ENCODE data around the gene SEMA3B. TPM values are rescaled to one million over a fixed set of nuclear protein-coding genes. Genes with fewer than 3 reads are reported as not detected.

Gene SEMA3B
- total RNA-seq, 1 experiment from 2014 or later: 7.3 TPM

DNA sequence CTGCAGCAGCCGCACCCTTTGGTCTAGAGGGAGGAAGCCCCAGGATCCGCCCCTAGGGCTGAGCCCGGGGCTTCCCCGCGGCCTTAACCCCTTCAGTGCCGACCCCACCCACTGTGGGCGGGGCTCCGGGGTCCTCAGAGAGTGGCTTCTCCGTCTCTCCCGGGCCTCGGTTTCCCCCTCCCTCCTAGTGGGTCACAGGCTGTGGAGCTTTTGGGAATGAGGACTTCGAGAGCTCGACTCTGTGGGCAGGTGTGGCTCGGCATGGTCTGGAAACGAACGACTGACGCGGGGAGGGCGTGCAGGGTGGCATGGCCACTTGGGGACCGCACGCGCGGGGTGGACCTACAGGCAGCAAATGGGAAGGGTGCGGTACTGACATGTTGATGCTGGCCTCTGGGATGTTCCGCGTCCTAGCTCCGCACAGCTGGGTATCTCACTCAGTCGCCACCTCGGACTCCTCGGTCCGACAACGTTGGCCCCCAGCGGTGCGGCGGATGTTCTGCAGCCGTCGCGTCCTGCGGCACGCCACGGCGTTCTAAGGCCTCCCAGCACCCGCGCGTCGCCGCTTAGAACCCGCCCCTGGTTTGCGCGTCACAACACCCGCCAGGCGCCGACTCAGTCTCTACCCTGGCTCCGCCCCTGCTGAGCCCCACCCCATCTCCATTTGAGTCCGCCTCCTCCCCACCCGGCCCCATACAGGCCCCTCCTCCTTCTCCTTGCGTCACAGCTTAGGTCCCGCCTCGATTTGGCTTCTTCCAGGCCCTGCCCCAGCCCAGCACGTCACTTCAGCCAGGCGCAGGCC is 30.1 kb downstream of the SEMA3B start, which contains the start of the genes HYAL3 and NAA80 (continued):
- TF ChIP-seq, protein P1, sequence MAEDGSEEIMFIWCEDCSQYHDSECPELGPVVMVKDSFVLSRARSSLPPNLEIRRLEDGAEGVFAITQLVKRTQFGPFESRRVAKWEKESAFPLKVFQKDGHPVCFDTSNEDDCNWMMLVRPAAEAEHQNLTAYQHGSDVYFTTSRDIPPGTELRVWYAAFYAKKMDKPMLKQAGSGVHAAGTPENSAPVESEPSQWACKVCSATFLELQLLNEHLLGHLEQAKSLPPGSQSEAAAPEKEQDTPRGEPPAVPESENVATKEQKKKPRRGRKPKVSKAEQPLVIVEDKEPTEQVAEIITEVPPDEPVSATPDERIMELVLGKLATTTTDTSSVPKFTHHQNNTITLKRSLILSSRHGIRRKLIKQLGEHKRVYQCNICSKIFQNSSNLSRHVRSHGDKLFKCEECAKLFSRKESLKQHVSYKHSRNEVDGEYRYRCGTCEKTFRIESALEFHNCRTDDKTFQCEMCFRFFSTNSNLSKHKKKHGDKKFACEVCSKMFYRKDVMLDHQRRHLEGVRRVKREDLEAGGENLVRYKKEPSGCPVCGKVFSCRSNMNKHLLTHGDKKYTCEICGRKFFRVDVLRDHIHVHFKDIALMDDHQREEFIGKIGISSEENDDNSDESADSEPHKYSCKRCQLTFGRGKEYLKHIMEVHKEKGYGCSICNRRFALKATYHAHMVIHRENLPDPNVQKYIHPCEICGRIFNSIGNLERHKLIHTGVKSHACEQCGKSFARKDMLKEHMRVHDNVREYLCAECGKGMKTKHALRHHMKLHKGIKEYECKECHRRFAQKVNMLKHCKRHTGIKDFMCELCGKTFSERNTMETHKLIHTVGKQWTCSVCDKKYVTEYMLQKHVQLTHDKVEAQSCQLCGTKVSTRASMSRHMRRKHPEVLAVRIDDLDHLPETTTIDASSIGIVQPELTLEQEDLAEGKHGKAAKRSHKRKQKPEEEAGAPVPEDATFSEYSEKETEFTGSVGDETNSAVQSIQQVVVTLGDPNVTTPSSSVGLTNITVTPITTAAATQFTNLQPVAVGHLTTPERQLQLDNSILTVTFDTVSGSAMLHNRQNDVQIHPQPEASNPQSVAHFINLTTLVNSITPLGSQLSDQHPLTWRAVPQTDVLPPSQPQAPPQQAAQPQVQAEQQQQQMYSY (CRISPR knock-in tag; IDR thresholded peaks at IDR 0.05): no peak
- TF ChIP-seq ETV6 (CRISPR knock-in tag; IDR thresholded peaks at IDR 0.05) (peak; percentile 65; the same call in 1 of the 2 replicates), SMAD3 (CRISPR knock-in tag; IDR thresholded peaks at IDR 0.05; ENCODE audit: borderline replicate concordance) (no peak; the same call in 1 of the 2 replicates), CREM (CRISPR knock-in tag; IDR thresholded peaks at IDR 0.05) (no peak), ESRRA (CRISPR knock-in tag; IDR thresholded peaks at IDR 0.05; ENCODE audit: borderline replicate concordance) (peak; percentile 72; the same call in 1 of the 2 replicates)

DNA sequence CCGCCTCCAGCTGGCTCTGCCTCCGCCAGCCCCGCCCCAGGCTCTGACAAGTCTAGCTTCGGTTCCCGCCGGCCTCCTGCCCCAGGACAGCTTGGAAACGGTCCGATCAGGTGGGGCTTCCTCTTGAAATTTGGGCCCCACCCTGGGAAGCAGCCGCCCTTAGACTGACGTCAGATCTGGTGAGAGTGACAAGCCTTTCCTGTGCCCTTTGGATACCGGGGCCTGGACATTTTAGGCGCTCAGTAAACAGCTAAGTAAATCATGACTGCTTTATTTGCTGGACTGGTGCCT is 30.6 kb downstream of the SEMA3B start:
- ATAC-seq: no peak
- ChIA-PET CTCF (interaction anchor here (0.6 to 5.9 kb wide), 20 partner anchors 15 to 312 kb away, joined by 3 to 95 read pairs (median 4); partner anchors contain the start of genes CISH and HYAL2), POLR2A (interaction anchor here (0.5 to 1.4 kb wide), 7 partner anchors 18 to 51 kb away, joined by 3 to 8 read pairs (median 4); partner anchors contain the start of genes CYB561D2, HYAL2 and NPRL2)
- H3K9me3 Mint-ChIP-seq: 0 out of 2 replicates have a peak, but pooled peaks cover 1% of the 10 kb centered on the region
- peak overlapping the region; percentile 82 for H3K27ac Mint-ChIP-seq
- DNase-seq (ENCODE audit: low spot score): no peak
- TF ChIP-seq NR1H2 (CRISPR knock-in tag; IDR thresholded peaks at IDR 0.05) (no peak), GABPB1 (CRISPR knock-in tag; IDR thresholded peaks at IDR 0.05) (peak; percentile 33; the same call in 1 of the 2 replicates), NFE2L1 (CRISPR knock-in tag; IDR thresholded peaks at IDR 0.05) (no peak), ZNF138 (CRISPR knock-in tag; conservative IDR thresholded peaks at IDR 0.05) (no peak)
- TF ChIP-seq, protein P2, sequence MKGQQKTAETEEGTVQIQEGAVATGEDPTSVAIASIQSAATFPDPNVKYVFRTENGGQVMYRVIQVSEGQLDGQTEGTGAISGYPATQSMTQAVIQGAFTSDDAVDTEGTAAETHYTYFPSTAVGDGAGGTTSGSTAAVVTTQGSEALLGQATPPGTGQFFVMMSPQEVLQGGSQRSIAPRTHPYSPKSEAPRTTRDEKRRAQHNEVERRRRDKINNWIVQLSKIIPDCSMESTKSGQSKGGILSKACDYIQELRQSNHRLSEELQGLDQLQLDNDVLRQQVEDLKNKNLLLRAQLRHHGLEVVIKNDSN (CRISPR knock-in tag; IDR thresholded peaks at IDR 0.05): no peak
- TF ChIP-seq, protein P3, sequence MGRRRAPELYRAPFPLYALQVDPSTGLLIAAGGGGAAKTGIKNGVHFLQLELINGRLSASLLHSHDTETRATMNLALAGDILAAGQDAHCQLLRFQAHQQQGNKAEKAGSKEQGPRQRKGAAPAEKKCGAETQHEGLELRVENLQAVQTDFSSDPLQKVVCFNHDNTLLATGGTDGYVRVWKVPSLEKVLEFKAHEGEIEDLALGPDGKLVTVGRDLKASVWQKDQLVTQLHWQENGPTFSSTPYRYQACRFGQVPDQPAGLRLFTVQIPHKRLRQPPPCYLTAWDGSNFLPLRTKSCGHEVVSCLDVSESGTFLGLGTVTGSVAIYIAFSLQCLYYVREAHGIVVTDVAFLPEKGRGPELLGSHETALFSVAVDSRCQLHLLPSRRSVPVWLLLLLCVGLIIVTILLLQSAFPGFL (CRISPR knock-in tag; IDR thresholded peaks at IDR 0.05; ENCODE audit: borderline replicate concordance): no peak
- TF ChIP-seq, protein P4, sequence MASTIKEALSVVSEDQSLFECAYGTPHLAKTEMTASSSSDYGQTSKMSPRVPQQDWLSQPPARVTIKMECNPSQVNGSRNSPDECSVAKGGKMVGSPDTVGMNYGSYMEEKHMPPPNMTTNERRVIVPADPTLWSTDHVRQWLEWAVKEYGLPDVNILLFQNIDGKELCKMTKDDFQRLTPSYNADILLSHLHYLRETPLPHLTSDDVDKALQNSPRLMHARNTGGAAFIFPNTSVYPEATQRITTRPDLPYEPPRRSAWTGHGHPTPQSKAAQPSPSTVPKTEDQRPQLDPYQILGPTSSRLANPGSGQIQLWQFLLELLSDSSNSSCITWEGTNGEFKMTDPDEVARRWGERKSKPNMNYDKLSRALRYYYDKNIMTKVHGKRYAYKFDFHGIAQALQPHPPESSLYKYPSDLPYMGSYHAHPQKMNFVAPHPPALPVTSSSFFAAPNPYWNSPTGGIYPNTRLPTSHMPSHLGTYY (CRISPR knock-in tag; IDR thresholded peaks at IDR 0.05): no peak
- H3K27me3 Mint-ChIP-seq (ENCODE audit: low read depth): no peaks in the 10 kb centered on the region; the same call in 1 of the 2 replicates
- H3K4me1 Mint-ChIP-seq: peaks cover 22% of the 10 kb centered on the region
- peak overlapping the region; percentile 97 for H3K4me3 Mint-ChIP-seq
- 0 out of 2 replicates have a peak, but pooled peaks cover under 1% of the 10 kb centered on the region for H3K36me3 Mint-ChIP-seq

DNA sequence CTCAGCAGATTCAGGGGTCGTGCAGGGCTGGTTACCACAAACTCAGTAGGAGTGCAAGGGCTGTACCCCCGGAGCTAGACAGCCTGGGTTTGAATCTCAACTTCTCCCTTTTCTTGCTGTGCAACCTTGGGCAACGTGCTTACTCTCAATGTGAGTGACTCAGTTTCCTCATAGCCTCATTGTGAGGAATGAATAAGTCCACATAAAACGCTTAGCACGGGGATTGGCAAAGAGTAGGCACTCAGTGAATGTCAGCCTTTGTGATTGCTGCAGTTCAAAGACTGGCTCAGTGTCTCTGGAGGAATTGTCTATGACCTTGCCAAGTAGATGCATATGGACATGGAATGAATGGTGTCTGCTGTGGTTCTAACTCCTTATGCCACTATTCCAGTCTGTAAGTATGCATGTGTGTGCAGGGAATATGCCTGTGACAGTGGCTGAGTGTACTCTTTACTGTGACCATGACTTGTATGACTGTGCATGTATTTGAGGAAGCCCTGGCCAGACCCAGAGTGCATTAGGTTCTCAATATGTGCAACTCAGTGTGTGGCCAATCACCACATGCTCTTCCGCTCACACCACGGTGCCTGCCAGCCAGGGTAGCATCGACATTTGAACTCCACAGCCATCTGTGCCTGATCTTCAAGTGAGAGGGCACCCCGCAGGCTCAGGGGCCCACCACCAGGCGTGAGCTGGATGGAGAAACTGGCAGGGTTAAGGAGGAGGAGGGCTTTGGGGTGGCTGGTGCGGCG is 31.2 kb downstream of the SEMA3B start:
- H3K36me3 Mint-ChIP-seq: 0 out of 2 replicates have a peak, but pooled peaks cover 4% of the 10 kb centered on the region
- TF ChIP-seq NR1H2 (CRISPR knock-in tag; IDR thresholded peaks at IDR 0.05) (no peak), NFE2L1 (CRISPR knock-in tag; IDR thresholded peaks at IDR 0.05) (no peak), ZNF317 (CRISPR knock-in tag; IDR thresholded peaks at IDR 0.05; ENCODE audit: borderline replicate concordance, low read depth) (no peak), NR3C1 (CRISPR knock-in tag; conservative IDR thresholded peaks at IDR 0.05; ENCODE audit: low read depth) (no peak), OVOL2 (CRISPR knock-in tag; IDR thresholded peaks at IDR 0.05; ENCODE audit: borderline replicate concordance) (no peak), ZNF416 (CRISPR knock-in tag; IDR thresholded peaks at IDR 0.05) (no peak), NFATC4 (CRISPR knock-in tag; IDR thresholded peaks at IDR 0.05) (no peak), RORB (CRISPR knock-in tag; IDR thresholded peaks at IDR 0.05) (no peak), ZNF671 (CRISPR knock-in tag; IDR thresholded peaks at IDR 0.05) (no peak), ZNF219 (CRISPR knock-in tag; IDR thresholded peaks at IDR 0.05; ENCODE audit: borderline replicate concordance) (no peak), GABPB1 (CRISPR knock-in tag; IDR thresholded peaks at IDR 0.05) (no peak), SMAD4 (CRISPR knock-in tag; IDR thresholded peaks at IDR 0.05) (no peak)
- TF ChIP-seq, protein P5, sequence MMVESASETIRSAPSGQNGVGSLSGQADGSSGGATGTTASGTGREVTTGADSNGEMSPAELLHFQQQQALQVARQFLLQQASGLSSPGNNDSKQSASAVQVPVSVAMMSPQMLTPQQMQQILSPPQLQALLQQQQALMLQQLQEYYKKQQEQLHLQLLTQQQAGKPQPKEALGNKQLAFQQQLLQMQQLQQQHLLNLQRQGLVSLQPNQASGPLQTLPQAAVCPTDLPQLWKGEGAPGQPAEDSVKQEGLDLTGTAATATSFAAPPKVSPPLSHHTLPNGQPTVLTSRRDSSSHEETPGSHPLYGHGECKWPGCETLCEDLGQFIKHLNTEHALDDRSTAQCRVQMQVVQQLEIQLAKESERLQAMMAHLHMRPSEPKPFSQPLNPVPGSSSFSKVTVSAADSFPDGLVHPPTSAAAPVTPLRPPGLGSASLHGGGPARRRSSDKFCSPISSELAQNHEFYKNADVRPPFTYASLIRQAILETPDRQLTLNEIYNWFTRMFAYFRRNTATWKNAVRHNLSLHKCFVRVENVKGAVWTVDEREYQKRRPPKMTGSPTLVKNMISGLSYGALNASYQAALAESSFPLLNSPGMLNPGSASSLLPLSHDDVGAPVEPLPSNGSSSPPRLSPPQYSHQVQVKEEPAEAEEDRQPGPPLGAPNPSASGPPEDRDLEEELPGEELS (CRISPR knock-in tag; IDR thresholded peaks at IDR 0.05): no peak

More for the DNA sequence above, 31.2 kb downstream of the SEMA3B start:
- H3K27ac Mint-ChIP-seq: peak overlapping the region; percentile 82
- H3K9me3 Mint-ChIP-seq: 0 out of 2 replicates have a peak, but pooled peaks cover 5% of the 10 kb centered on the region
- no peak for ATAC-seq
- H3K4me1 Mint-ChIP-seq: peaks cover 22% of the 10 kb centered on the region
- POLR2A ChIA-PET: interaction anchor here (0.8 to 1.4 kb wide), 6 partner anchors 18 to 50 kb away, joined by 3 to 8 read pairs (median 4); partner anchors contain the start of genes CYB561D2, HYAL2 and NPRL2
- H3K27me3 Mint-ChIP-seq (ENCODE audit: low read depth): no peaks in the 10 kb centered on the region; the same call in 1 of the 2 replicates
- CTCF ChIA-PET: interaction anchor here (0.9 to 5.9 kb wide), 20 partner anchors 15 to 312 kb away, joined by 3 to 95 read pairs (median 4); partner anchors contain the start of genes CISH and HYAL2
- peak overlapping the region; percentile 97 for H3K4me3 Mint-ChIP-seq
- DNase-seq (ENCODE audit: low spot score): no peak
